HepG2 (cell line): ENCODE measurements around the gene NUBPL. TPM values are rescaled to one million over a fixed set of nuclear protein-coding genes. Genes with fewer than 3 reads are reported as not detected.
A peak's percentile ranks its signal among the peaks of the same experiment; 100 is the strongest.

ENCODE experiments used
- EP300 ChIP-seq, 3 experiments: sonication (generic) in 1 of 3; formaldehyde crosslinking in 1 of 3; IDR thresholded peaks; 2 replicates each; pipeline versions ENCODE4 v1.5.1 to v1.6.1; 2011 to 2020; ENCODE audit warnings: low read depth in 2 of 3, low read length in 2 of 3, borderline replicate concordance in 1 of 3, improper control_type of control experiment in 1 of 3, mild to moderate bottlenecking in 1 of 3, missing genetic modification reagents in 1 of 3, moderate library complexity in 1 of 3
- FLYWCH1 ChIP-seq: sonication (generic); formaldehyde crosslinking; IDR thresholded peaks from 2 replicates; pipeline ENCODE4 v1.8.1; 2023; ENCODE audit warnings: mild to moderate bottlenecking, missing genetic modification reagents
- JUN ChIP-seq: sonication (generic); formaldehyde crosslinking; IDR thresholded peaks from 2 replicates; pipeline ENCODE4 v1.4.0; 2020; ENCODE audit warnings: mild to moderate bottlenecking, missing genetic modification reagents
- KMT2B ChIP-seq: IDR thresholded peaks from 2 replicates; pipeline ENCODE4 v1.6.1; 2016; ENCODE audit warnings: missing genetic modification reagents, missing compliant biosample characterization
- MEIS2 ChIP-seq: sonication (generic); formaldehyde crosslinking; IDR thresholded peaks from 2 replicates; pipeline ENCODE4 v1.9.0; 2021; ENCODE audit warnings: mild to moderate bottlenecking, missing genetic modification reagents
- NONO ChIP-seq, 2 experiments: fragments of 450-650 bp in 1 of 2; sonication (generic) in 1 of 2; formaldehyde crosslinking in 1 of 2; IDR thresholded peaks in 1 of 2; conservative IDR thresholded peaks in 1 of 2; 2 replicates each; pipeline versions ENCODE4 v1.6.1 to v1.8.0; 2017 to 2022; ENCODE audit warnings: mild to moderate bottlenecking in 1 of 2, missing genetic modification reagents in 1 of 2, moderate library complexity in 1 of 2
- SOX5 ChIP-seq: IDR thresholded peaks from 2 replicates; pipeline ENCODE4 v1.6.1; 2016; ENCODE audit warnings: borderline replicate concordance
- SP5 ChIP-seq: IDR thresholded peaks from 2 replicates; pipeline ENCODE4 v1.6.1; 2016; ENCODE audit warnings: low read depth, borderline replicate concordance
- TEAD3 ChIP-seq: optimal IDR thresholded peaks from 2 replicates; pipeline ENCODE3; 2016; ENCODE audit warnings: borderline replicate concordance
- ZNF670 ChIP-seq: sonication (generic); formaldehyde crosslinking; IDR thresholded peaks from 2 replicates; pipeline ENCODE4 v1.8.0; 2022; ENCODE audit warnings: mild to moderate bottlenecking, missing genetic modification reagents, borderline replicate concordance
- ZNF7 ChIP-seq: IDR thresholded peaks from 2 replicates; pipeline ENCODE4 v1.6.1; 2016; ENCODE audit warnings: missing biosample characterization, missing genetic modification reagents
- ZSCAN22 ChIP-seq: sonication (generic); formaldehyde crosslinking; IDR thresholded peaks from 2 replicates; pipeline ENCODE4 v1.4.0; 2020; ENCODE audit warnings: mild to moderate bottlenecking, missing genetic modification reagents
- polyA plus RNA-seq, 8 experiments: library from polyadenylated mRNA; depleted of rRNA in 3 of 8; stranded (reverse) in 7 of 8; unstranded in 1 of 8; fragments of >200 nt; fragmentation: Illumina TruSeq in 4 of 8; extraction: Trizol in 4 of 8; gene quantifications; 2 replicates each; pipeline versions ENCODE4 v1.2.1 to v1.2.3, GENCODE V29; 2011 to 2016; ENCODE audit warnings: low read depth in 4 of 8, missing spikeins in 1 of 8, mixed read lengths in 1 of 8; ENCODE audit not compliant: insufficient read depth in 1 of 8
- total RNA-seq, 5 experiments: library from RNA; depleted of rRNA; stranded (reverse); fragments of >200 nt; fragmentation: Illumina TruSeq; extraction: Trizol; gene quantifications; 2 replicates each; pipeline ENCODE4 v1.2.3, GENCODE V29; 2016; ENCODE audit warnings: low read depth in 1 of 5
- TF ChIP-seq, protein P1 (sequence below): sonication (generic); formaldehyde crosslinking; IDR thresholded peaks from 2 replicates; pipeline ENCODE4 v1.4.0; 2020; ENCODE audit warnings: missing genetic modification reagents
- TF ChIP-seq, protein P2 (sequence below): sonication (generic); formaldehyde crosslinking; IDR thresholded peaks from one replicate; pipeline ENCODE4 v1.5.1; 2020; ENCODE audit warnings: mild to moderate bottlenecking, missing genetic modification reagents; ENCODE audit errors: not compliant biosample characterization
- TF ChIP-seq, protein P3 (sequence below): sonication (generic); formaldehyde crosslinking; IDR thresholded peaks from 2 replicates; pipeline ENCODE4 v1.5.0; 2020; ENCODE audit warnings: mild to moderate bottlenecking, missing genetic modification reagents
- TF ChIP-seq, protein P4 (sequence below): sonication (generic); formaldehyde crosslinking; IDR thresholded peaks from 2 replicates; pipeline ENCODE4 v1.5.0; 2020; ENCODE audit warnings: missing genetic modification reagents

NUBPL gene
- total and polyA plus RNA-seq, 2 of the 13 experiments (the other 11 are each of a cell fraction or from before 2014, with no cell fraction given), result 21.3 to 44.1 TPM

DNA sequence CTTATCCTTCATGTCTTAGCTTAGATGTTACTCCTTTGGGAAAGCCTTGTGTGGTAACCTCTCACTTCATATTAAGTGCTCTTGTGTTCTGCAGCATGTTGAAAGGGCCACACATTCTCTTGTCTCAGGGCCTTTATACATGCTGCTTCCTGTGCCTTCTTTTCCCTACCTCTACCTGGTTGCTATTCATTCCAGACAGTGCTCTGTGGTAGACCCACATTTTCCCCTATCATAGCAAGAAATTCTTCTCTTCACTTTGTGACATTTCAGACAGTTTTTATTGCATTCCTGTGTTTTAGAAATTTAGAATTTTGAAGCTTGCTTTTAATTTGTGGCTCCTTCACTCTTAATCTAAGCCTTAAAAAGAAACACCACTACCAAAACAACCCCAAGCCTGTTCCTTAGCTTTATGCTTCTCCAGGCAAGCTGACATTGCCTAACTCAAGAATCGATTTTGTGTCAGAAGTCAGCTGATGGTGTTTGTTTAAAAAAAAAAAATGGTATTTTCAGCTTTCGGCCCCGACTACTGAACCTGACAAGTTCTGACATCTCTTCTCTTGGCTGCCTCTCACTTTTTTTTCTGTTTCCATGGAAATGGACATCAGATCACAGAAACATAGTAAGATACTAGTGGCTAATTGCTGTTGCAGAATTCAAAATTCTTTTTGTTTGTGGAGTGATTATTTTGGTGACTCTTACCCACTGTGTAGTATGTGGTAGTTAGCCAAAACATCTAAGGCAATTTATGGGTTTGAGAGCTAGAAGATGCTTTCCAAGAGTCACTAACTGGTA lies 156.3 kb downstream of the NUBPL start (continued):
- peak; percentile 99 for TF ChIP-seq ZNF670
- TF ChIP-seq TEAD3 (CRISPR knock-in tag), result peak; percentile 72
- no peak for TF ChIP-seq SP5 (CRISPR knock-in tag)
- no peak for TF ChIP-seq ZSCAN22 (CRISPR knock-in tag)
- TF ChIP-seq, protein P1, sequence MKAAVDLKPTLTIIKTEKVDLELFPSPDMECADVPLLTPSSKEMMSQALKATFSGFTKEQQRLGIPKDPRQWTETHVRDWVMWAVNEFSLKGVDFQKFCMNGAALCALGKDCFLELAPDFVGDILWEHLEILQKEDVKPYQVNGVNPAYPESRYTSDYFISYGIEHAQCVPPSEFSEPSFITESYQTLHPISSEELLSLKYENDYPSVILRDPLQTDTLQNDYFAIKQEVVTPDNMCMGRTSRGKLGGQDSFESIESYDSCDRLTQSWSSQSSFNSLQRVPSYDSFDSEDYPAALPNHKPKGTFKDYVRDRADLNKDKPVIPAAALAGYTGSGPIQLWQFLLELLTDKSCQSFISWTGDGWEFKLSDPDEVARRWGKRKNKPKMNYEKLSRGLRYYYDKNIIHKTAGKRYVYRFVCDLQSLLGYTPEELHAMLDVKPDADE (CRISPR knock-in tag), result no peak
- no peak for TF ChIP-seq JUN (CRISPR knock-in tag)
- TF ChIP-seq, protein P2, sequence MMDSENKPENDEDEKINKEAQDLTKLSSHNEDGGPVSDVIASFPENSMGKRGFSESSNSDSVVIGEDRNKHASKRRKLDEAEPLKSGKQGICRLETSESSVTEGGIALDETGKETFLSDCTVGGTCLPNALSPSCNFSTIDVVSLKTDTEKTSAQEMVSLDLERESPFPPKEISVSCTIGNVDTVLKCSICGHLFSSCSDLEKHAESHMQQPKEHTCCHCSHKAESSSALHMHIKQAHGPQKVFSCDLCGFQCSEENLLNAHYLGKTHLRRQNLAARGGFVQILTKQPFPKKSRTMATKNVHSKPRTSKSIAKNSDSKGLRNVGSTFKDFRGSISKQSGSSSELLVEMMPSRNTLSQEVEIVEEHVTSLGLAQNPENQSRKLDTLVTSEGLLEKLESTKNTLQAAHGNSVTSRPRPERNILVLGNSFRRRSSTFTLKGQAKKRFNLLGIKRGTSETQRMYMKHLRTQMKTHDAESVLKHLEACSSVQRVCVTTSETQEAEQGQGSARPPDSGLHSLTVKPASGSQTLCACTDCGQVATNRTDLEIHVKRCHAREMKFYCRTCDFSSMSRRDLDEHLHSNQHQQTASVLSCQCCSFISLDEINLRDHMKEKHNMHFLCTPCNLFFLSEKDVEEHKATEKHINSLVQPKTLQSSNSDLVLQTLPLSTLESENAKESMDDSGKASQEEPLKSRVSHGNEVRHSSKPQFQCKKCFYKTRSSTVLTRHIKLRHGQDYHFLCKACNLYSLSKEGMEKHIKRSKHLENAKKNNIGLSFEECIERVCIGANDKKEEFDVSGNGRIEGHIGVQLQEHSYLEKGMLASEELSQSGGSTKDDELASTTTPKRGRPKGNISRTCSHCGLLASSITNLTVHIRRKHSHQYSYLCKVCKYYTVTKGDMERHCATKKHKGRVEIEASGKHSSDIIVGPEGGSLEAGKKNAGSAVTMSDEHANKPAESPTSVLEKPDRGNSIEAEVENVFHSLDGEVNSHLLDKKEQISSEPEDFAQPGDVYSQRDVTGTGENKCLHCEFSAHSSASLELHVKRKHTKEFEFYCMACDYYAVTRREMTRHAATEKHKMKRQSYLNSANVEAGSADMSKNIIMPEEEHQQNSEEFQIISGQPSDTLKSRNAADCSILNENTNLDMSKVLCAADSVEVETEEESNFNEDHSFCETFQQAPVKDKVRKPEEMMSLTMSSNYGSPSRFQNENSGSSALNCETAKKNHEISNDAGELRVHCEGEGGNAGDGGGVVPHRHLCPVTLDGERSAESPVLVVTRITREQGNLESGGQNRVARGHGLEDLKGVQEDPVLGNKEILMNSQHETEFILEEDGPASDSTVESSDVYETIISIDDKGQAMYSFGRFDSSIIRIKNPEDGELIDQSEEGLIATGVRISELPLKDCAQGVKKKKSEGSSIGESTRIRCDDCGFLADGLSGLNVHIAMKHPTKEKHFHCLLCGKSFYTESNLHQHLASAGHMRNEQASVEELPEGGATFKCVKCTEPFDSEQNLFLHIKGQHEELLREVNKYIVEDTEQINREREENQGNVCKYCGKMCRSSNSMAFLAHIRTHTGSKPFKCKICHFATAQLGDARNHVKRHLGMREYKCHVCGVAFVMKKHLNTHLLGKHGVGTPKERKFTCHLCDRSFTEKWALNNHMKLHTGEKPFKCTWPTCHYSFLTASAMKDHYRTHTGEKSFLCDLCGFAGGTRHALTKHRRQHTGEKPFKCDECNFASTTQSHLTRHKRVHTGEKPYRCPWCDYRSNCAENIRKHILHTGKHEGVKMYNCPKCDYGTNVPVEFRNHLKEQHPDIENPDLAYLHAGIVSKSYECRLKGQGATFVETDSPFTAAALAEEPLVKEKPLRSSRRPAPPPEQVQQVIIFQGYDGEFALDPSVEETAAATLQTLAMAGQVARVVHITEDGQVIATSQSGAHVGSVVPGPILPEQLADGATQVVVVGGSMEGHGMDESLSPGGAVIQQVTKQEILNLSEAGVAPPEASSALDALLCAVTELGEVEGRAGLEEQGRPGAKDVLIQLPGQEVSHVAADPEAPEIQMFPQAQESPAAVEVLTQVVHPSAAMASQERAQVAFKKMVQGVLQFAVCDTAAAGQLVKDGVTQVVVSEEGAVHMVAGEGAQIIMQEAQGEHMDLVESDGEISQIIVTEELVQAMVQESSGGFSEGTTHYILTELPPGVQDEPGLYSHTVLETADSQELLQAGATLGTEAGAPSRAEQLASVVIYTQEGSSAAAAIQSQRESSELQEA (CRISPR knock-in tag), result no peak
- TF ChIP-seq ZNF7, result no peak
- 0 out of 2 replicates have a peak, but pooled peaks have one; percentile 50 for TF ChIP-seq FLYWCH1 (CRISPR knock-in tag)
- TF ChIP-seq EP300 (IDR thresholded peaks at IDR 0.05; ENCODE audit: low read depth in 2 of 2, low read length in 2 of 2), result peak; percentile 88 to 92
- no peak for TF ChIP-seq EP300 (CRISPR knock-in tag; IDR thresholded peaks at IDR 0.05; ENCODE audit: borderline replicate concordance)
- TF ChIP-seq NONO (IDR thresholded peaks at IDR 0.05), result no peak
- TF ChIP-seq NONO (CRISPR knock-in tag; conservative IDR thresholded peaks at IDR 0.05), result peak; percentile 94
- TF ChIP-seq, protein P3, sequence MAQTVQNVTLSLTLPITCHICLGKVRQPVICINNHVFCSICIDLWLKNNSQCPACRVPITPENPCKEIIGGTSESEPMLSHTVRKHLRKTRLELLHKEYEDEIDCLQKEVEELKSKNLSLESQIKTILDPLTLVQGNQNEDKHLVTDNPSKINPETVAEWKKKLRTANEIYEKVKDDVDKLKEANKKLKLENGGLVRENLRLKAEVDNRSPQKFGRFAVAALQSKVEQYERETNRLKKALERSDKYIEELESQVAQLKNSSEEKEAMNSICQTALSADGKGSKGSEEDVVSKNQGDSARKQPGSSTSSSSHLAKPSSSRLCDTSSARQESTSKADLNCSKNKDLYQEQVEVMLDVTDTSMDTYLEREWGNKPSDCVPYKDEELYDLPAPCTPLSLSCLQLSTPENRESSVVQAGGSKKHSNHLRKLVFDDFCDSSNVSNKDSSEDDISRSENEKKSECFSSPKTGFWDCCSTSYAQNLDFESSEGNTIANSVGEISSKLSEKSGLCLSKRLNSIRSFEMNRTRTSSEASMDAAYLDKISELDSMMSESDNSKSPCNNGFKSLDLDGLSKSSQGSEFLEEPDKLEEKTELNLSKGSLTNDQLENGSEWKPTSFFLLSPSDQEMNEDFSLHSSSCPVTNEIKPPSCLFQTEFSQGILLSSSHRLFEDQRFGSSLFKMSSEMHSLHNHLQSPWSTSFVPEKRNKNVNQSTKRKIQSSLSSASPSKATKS, result no peak
- peak; percentile 86 for TF ChIP-seq SOX5 (CRISPR knock-in tag)
- TF ChIP-seq, protein P4, sequence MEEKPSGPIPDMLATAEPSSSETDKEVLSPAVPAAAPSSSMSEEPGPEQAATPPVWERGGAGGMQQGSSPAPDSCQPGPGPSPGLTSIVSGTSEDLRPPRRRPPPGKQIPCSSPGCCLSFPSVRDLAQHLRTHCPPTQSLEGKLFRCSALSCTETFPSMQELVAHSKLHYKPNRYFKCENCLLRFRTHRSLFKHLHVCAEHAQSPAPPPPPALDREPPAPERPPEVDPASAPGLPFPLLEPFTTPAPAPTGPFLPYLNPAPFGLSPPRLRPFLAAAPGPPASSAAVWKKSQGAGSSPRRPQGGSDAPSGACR (CRISPR knock-in tag), result peak; percentile 86; the same call in 1 of the 2 replicates
- peak; percentile 100 for TF ChIP-seq MEIS2 (CRISPR knock-in tag)
- peak; percentile 77 for TF ChIP-seq KMT2B (CRISPR knock-in tag)
